SH-SY5Y (cell line): ENCODE measurements around the gene TRPC4AP.

Experiments
- GATA2 ChIP-seq: IDR thresholded peaks from 2 replicates; pipeline ENCODE4 v1.6.1; 2011; ENCODE audit warnings: mild to moderate bottlenecking, low read depth, low read length
- GATA3 ChIP-seq: IDR thresholded peaks from 2 replicates; pipeline ENCODE4 v1.6.1; 2011; ENCODE audit warnings: low read depth, mild to moderate bottlenecking, low read length, moderate library complexity

TRPC4AP gene

GRCh38 chr20:35011589-35012226, 80.9 kb downstream of the TRPC4AP start:
- TF ChIP-seq GATA2 (no peak), GATA3 (no peak)

GRCh38 chr20:35010405-35011192, 82.0 kb downstream of the TRPC4AP start:
- TF ChIP-seq GATA3 = no peak
- no peak for TF ChIP-seq GATA2

DNA sequence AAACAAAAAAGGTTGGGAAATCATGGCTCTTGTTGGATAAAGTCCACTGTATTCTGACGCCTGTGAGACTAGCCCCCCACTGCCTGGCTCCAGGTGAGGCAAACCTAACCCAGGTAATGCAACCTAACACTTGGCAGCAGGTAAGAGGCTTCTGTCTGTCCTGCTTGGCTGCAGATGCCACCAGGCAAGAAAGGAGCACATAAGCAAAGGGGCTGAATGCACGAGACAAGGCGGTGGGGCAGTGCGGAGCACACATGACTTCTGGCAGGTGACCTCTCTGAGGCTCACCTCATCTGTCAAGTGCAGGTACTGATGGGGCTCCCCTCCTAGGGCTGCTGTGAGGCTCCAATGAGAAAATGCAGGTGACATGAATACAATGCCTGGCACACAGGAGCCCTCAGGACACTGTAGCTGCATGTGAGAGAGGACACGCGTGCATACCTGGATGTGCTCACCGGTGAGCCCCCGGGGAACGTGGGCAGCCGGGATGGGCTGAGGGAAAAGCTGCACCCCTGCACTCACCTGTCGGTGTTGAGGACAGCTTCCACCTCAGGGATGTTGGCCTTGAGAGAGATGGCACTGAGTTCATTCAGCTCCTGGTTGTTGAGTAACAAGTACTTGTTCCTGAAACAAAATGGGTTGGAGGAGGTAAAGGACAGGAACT, 82.8 kb downstream of the TRPC4AP start:
- no peak for TF ChIP-seq GATA3
- no peak for TF ChIP-seq GATA2

GRCh38 chr20:35008411-35009342, 83.9 kb downstream of the TRPC4AP start:
- TF ChIP-seq GATA2 = no peak
- TF ChIP-seq GATA3 = no peak

GRCh38 chr20:35007891-35008290, 84.7 kb downstream of the TRPC4AP start:
- TF ChIP-seq GATA2 (no peak), GATA3 (no peak)

GRCh38 chr20:35007413-35007812, 85.2 kb downstream of the TRPC4AP start:
- TF ChIP-seq GATA3 (no peak), GATA2 (no peak)

DNA sequence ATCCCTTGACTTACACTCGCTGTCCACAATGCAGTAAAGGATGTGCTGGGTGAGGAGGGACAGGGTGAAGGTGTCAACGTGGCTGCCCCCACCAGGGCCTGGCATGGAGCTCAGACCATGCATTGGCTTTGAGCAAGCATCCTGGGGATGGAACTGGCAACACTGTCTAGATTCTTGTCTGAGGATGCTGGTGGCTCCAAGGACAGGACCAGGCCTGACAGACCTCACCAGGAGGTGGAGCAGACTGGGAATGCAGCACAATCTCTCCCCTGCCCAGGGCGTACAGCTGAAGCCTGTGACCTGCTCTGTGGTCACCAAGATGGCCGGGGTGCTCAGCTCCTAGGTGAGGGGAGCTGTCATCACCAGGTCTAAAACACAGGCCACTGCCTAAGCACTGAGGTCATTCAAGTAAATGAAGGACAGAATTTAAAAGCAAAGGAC, 86.1 kb downstream of the TRPC4AP start:
- TF ChIP-seq GATA3 (no peak), GATA2 (no peak)

DNA sequence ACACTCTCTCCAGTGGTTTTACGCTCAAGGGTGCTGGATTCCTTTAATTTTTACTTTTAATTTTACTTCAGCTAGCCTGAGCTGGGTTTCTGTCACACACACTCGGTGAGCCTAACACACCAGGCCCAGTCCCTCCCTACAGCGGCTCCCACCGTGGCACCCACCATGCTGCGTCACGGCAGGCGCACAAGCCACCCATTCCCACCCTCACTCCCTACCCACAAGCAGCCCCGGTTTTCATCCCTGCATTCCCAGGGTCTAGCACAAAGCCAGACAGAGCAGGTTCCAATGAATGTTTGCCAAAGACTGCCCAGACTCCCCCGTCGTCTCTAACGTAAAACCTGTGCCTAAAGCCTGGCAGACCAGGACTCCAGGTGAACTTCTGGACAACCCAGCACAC, 86.6 kb downstream of the TRPC4AP start:
- TF ChIP-seq GATA2 (no peak), GATA3 (no peak)

DNA sequence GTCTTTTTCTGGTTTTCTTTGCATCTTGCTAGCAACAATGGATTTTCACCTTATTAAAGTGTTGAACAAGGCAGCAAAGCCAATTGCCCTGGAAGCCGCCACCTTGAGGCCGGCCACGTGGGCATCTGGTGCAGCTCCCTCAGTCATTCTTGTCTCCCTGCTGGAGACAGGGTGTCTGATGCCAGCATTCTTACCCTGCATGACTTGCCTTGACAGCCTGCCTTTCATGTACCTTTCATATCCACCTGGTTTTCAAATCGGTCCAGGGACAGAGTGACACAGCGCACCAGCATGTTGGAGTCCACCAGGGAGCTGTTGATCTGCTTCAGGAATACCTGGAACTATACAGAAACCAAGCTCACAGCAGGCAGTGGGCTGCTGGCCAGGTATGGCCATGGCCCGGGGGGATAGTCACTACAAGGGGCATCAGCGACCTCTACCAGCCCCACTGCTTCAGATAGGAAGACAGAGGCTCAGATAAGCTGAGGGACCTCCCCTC, 87.1 kb downstream of the TRPC4AP start:
- no peak for TF ChIP-seq GATA3
- TF ChIP-seq GATA2 = no peak

DNA sequence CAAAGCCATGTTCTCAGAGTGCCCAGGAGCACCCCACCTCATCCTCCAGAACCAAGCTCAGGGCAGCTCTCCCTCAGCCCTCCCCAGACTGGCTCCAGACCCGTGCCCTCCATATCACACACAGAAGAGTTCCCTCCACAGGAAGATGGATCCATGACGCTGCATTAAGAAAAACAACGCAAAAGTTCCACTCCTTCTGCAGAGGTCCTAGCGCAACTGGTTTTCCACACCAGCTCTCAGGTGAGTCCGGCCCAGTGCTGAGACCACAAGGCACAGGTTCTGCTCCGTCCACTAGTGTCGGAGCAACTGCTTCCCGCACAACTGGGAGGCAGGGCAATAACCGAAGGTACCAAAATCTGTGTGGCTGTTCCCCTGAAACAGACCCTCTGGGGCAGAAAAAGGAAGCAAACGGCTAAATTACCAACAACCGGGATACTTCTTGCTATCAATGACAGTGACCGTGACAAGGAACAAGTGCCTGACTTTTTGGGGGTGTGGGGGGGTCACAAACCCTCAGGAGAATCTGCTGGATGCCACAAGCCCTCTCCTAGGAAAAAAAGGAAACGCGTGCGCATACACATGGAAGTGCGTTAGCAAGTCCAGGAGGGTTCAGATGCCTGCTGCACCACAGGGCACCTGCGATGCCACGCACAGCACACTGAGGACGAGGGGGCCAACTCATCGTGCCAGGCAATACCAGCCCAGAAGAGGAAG, 87.7 kb downstream of the TRPC4AP start:
- TF ChIP-seq GATA3 (no peak), GATA2 (no peak)

DNA sequence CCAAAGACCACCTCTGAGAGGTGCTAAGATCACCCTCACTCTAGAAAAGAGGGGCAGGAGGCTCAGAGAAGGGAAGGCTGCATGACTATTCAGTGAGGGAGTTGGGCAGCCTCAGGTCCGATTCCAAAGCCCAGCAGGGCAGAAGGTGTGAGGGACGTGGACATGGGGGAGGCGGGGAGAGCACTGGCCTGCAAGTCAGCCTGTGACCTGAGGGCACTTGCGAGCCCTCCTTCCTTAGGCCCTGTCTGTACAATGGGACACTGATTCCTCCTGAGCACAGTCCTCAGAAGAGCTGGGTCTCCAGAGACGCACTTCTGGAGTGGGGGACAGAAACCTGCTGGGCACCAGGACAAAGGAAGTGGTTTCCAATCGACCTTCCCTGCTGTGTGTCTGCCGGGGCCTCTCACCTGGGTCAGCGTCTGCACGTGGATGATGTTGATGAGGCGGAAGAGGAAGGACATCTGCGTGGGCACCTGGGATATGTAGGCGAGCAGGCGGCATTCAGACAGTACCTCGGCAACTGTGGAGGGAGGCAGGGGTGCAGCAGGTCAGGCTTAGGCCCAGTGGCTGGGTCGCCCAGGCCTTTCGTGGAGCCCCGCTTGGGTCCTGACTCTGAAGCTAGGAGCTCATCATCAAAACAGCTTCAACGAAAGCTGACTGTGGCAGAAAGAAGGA, 88.4 kb downstream of the TRPC4AP start:
- TF ChIP-seq GATA2 (no peak), GATA3 (no peak)

GRCh38 chr20:35003211-35004031, 89.2 kb downstream of the TRPC4AP start:
- TF ChIP-seq GATA2 = no peak
